B cell (primary cell): ENCODE measurements around the gene UBE2D1.

Experiments
- EZH2 ChIP-seq: IDR thresholded peaks from 2 replicates; pipeline ENCODE4 v1.6.1; 2012; ENCODE audit warnings: borderline replicate concordance, low read depth, mild to moderate bottlenecking, moderate library complexity, low read length; ENCODE audit not compliant: insufficient read depth, poor library complexity, severe bottlenecking
- TF ChIP-seq, protein P1 (sequence below): fragments of 200-600 bp; IDR thresholded peaks from one replicate; pipeline ENCODE4 v1.8.0; 2022; ENCODE audit warnings: antibody characterized with exemption, mild to moderate bottlenecking

DNA sequence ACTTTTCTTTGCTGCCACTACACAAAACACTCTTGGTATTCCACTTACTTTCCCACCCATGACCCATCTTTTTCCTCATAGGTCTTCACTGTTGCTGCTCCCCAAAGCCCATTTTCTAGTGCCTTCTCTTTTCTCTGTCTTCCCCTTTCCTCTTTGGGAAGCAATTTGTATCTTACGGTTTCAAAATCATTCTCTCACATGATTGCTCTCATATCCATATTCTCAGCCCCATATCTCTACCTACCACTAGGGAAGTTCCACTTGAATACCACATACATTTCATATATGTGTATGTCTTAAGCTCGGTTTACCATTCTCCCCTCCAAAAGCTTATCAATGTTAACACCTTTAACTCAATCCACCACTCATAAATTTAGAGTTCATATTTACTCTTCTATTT, 3.2 kb upstream of the UBE2D1 start:
- TF ChIP-seq, protein P1, sequence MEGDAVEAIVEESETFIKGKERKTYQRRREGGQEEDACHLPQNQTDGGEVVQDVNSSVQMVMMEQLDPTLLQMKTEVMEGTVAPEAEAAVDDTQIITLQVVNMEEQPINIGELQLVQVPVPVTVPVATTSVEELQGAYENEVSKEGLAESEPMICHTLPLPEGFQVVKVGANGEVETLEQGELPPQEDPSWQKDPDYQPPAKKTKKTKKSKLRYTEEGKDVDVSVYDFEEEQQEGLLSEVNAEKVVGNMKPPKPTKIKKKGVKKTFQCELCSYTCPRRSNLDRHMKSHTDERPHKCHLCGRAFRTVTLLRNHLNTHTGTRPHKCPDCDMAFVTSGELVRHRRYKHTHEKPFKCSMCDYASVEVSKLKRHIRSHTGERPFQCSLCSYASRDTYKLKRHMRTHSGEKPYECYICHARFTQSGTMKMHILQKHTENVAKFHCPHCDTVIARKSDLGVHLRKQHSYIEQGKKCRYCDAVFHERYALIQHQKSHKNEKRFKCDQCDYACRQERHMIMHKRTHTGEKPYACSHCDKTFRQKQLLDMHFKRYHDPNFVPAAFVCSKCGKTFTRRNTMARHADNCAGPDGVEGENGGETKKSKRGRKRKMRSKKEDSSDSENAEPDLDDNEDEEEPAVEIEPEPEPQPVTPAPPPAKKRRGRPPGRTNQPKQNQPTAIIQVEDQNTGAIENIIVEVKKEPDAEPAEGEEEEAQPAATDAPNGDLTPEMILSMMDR, result no peak
- no peak for TF ChIP-seq EZH2
